Choroid plexus epithelial cell (primary cell): ENCODE measurements around the gene KHDC4.

Source experiments
- DNase-seq: peaks from one replicate; pipeline ENCODE4 v3.0.0-alpha.2; 2010; ENCODE audit warnings: low read depth
- H3K4me3 ChIP-seq: 2 replicates; pipeline ENCODE4 v1.5.1; 2011; ENCODE audit warnings: low read depth, mild to moderate bottlenecking, control low read depth, low read length, moderate library complexity
- TF ChIP-seq, protein P1 (sequence below): conservative IDR thresholded peaks from 2 replicates; pipeline ENCODE4 v1.5.1; 2011; ENCODE audit warnings: low read depth, mild to moderate bottlenecking, control low read depth, inconsistent platforms, low read length, moderate library complexity

KHDC4 gene

DNA sequence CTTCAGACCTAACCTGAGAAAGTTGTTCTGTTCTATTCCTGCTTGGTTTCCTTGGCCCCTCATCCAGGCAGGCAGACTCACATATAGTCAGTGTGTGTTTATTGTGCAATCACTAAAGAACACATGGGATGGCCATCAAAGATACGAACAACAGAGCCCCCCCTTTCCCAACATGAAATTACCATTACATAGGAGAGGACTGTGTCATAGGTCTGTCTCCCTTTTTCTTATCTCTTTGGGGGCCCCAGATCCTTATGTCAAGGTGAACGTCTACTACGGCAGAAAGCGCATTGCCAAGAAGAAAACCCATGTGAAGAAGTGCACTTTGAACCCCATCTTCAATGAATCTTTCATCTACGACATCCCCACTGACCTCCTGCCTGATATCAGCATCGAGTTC is 53.3 kb downstream of the KHDC4 start:
- no peak overlapping the region for H3K4me3 ChIP-seq
- no peak for DNase-seq
- TF ChIP-seq, protein P1, sequence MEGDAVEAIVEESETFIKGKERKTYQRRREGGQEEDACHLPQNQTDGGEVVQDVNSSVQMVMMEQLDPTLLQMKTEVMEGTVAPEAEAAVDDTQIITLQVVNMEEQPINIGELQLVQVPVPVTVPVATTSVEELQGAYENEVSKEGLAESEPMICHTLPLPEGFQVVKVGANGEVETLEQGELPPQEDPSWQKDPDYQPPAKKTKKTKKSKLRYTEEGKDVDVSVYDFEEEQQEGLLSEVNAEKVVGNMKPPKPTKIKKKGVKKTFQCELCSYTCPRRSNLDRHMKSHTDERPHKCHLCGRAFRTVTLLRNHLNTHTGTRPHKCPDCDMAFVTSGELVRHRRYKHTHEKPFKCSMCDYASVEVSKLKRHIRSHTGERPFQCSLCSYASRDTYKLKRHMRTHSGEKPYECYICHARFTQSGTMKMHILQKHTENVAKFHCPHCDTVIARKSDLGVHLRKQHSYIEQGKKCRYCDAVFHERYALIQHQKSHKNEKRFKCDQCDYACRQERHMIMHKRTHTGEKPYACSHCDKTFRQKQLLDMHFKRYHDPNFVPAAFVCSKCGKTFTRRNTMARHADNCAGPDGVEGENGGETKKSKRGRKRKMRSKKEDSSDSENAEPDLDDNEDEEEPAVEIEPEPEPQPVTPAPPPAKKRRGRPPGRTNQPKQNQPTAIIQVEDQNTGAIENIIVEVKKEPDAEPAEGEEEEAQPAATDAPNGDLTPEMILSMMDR = no peak

GRCh38 chr1:155880251-155880650 is 54.0 kb downstream of the KHDC4 start:
- no peak for DNase-seq
- TF ChIP-seq, protein P1 = no peak
- H3K4me3 ChIP-seq = no peak overlapping the region

DNA sequence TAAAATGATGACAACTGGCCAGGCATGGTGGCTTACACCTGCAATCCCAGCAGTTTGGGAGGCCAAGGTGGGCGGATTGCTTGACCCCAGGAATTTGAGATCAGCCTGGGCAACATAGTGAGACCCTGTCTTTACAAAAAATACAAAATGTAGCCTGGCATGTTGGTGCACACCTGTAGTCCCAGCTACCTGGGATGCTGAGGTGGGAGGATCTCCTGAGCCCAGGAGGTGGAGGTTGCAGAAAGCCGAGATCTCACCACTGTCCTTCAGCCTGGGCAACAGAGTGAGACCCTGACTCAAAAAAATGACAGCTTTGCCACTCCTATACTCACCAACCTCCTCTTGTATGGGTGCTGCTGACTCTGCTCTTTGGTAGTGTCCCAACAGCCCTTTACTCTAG is 56.3 kb downstream of the KHDC4 start:
- no peak overlapping the region for H3K4me3 ChIP-seq
- TF ChIP-seq, protein P1 = no peak

GRCh38 chr1:155873860-155874259 is 60.4 kb downstream of the KHDC4 start:
- H3K4me3 ChIP-seq = no peak overlapping the region
- peak; percentile 18 for DNase-seq

More for the DNA sequence above, 56.3 kb downstream of the KHDC4 start:
- no peak for DNase-seq

GRCh38 chr1:155872527-155872926 is 61.7 kb downstream of the KHDC4 start:
- DNase-seq = no peak
- TF ChIP-seq, protein P1 = no peak
- no peak overlapping the region for H3K4me3 ChIP-seq

More at GRCh38 chr1:155873860-155874259, 60.4 kb downstream of the KHDC4 start:
- TF ChIP-seq, protein P1 = no peak

DNA sequence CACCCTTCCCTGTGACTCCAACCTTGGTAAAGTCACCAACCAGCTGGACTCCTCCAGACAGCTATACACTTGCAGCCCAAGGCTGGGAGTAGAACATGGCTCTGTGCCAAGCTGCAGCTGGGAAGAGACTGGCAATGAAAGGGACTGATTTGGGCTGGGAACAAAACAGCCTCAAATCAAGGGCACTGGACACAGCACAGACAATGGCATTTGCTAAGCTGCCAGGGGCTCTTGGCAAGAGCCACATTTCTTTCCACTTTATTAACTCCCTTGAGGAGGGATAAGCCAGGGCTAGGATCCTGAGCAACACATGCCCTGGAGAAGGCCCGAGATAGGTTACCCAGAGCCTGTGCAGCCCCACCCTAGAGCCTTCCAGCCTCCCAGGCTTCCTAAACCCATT is 62.8 kb downstream of the KHDC4 start:
- H3K4me3 ChIP-seq = no peak overlapping the region
- TF ChIP-seq, protein P1 = no peak
- DNase-seq = peak; percentile 13

GRCh38 chr1:155867766-155868165 is 66.4 kb downstream of the KHDC4 start:
- DNase-seq = no peak
- TF ChIP-seq, protein P1 = no peak

More at GRCh38 chr1:155867766-155868165, 66.4 kb downstream of the KHDC4 start:
- no peak overlapping the region for H3K4me3 ChIP-seq
